ENCODE measurements around the gene WDR46.
A peak's percentile ranks its signal among the peaks of the same experiment; 100 is the strongest.

The WDR46 gene, protein sequence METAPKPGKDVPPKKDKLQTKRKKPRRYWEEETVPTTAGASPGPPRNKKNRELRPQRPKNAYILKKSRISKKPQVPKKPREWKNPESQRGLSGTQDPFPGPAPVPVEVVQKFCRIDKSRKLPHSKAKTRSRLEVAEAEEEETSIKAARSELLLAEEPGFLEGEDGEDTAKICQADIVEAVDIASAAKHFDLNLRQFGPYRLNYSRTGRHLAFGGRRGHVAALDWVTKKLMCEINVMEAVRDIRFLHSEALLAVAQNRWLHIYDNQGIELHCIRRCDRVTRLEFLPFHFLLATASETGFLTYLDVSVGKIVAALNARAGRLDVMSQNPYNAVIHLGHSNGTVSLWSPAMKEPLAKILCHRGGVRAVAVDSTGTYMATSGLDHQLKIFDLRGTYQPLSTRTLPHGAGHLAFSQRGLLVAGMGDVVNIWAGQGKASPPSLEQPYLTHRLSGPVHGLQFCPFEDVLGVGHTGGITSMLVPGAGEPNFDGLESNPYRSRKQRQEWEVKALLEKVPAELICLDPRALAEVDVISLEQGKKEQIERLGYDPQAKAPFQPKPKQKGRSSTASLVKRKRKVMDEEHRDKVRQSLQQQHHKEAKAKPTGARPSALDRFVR

DNA sequence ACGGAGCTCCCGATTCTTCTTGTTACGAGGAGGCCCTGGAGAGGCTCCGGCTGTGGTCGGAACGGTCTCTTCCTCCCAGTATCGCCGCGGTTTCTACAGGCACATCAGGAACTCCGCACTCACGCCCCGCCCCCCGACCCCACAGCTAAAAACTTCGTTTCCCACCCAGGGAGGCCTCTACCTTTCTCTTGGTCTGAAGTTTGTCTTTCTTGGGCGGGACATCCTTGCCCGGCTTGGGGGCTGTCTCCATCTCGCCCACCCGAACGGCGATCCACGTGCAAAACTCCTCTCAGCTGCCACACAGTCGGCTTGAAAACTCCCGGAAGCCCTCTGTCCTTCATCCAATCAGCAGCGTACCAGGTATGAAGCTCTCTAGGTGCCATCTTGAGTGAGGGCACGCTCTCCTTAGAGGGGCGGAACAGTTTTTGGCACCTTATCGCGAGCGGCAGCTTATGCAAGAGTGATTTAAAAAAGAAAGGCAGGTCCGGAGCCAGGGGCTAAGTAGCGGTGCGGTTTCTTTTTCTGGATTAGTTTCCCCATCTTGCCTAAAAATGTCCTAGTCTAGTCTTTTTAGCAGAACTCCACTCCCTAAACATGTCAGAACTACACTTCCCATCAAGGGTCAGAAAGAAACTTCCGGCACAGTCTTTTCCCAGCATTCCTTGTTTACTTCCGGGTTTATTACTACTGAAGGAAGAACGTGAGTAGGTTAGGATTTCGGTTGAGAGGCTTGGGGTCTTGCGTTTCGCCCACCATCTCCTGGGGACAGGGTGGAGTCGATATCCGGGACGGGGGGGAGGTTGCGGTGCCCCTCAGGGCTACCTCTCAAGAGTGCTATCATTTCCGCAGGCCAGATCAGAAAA, at the start of gene WDR46, which contains the start of gene PFDN6:
WDR46 (minus strand) TSS at position 319 of the 863 bp plus-strand sequence; CDS start at position 250, 69 bp downstream.
PFDN6 (plus strand) TSS at position 681 of the 863 bp plus-strand sequence. CDS start 256 bp downstream, outside the sequence.
- peak; percentile 91 for DNase-seq

DNA sequence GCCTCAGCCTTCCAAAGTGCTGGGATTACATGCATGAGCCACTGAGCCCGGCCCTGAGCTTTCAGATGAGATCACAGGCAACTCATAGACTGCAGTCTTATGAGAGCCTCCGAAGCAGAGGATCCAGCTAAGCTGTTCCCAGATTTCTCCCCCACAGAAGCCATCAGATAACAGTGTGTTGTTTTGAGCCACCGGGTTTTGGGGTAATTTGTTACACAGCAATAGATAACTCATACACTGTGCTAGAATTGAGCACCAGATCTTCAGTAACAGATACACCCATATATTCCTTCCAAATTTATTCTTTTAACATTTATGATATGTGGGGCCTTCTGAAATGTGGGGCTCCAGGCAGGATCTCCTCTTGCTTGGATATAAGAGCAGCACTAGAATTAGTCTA, 47.5 kb upstream of the WDR46 start:
- no peak for DNase-seq

DNA sequence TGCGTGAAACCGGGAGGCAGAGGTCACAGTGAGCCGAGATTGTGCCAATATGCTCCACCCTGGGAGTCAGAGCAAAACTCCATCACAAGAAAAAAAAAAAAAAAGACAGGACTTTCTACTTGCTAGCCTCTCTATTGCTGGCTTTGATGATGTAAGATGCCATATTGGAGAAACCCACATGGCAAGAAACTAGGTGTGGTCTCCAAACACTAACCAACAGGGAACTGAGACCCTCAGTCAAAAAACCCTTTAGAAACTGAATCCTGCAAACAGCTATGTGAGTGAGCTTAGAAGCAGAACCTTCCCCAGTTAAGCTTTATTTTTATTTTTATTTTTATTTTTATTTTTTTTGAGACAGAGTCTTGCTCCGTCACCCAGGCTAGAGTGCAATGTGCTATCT, 46.9 kb upstream of the WDR46 start:
- no peak for DNase-seq

DNA sequence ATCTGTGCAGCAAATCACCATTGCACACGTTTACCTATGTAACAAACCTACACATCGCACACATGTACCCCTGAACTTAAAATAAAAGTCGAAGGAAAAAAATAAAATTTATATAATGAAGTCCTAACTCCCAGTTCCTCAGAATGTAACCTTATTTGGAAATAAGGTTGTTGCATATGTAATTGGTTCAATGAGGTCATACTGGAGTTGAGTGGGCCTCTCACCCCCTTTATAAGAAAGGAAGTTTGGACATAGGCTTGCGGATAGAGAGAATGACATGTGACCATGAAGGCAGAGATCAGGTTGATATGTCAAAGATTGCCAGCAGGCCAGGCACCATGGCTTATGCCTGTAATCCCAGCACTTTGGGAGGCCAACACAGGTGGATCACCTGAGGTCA, 44.6 kb upstream of the WDR46 start:
- DNase-seq, result no peak

DNA sequence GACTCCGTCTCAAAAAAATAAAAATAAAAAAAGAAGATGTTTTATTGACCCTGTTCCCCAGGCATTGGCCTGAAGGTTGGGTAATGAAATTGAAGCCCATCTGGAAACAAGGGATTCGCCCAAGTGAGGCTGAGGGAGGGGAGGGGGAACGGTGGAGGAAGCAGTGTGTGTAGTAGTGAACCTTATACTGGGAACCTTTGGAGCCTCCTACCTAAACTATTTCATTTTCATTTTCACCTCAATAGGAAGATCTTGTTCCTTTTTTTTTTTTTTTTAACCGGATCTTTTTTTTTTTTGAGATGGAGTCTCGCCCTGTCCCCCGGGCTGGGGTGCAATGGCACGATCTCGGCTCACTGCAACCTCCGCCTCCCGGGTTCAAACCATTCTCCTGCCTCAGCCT, 41.7 kb upstream of the WDR46 start:
- no peak for DNase-seq

DNA sequence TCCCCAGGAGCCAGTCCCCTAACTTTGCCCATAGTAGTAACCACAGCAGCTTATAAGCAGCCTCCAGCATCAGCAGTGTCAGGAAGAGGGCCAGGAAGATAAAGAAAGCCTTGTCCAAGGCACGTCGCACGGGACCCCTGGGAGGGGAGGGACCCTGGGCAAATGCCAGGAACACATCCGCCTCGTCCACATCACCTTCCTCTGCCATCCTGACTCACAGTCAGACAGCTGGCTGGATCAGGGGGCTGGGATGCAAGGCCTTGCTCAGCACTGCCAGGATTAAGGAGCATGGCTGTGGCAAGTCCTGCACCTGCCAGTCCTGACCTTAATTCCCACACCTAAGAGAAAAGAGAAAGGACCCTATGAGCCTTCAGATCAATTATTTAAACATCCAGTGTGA, 40.0 kb upstream of the WDR46 start:
- DNase-seq, result no peak

DNA sequence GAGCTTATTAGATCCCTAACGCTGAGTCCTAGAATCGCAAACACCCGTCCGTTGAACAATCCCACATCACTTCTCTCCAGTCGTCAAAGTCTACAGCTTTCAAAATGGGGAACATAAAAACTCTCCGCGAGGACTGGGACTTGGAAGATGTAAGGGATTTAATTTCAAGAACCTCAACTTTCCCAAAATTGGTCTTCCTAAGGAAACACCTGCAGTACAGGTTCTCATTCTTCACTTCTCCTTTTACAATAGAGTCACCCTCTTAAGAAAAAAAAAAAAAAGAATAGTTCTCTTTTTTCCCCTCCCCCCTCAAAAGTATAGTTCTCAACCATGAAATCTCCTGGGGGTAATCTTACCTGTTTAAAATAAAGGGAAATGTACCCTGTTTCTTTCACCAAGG, 35.1 kb upstream of the WDR46 start:
- DNase-seq, result no peak

DNA sequence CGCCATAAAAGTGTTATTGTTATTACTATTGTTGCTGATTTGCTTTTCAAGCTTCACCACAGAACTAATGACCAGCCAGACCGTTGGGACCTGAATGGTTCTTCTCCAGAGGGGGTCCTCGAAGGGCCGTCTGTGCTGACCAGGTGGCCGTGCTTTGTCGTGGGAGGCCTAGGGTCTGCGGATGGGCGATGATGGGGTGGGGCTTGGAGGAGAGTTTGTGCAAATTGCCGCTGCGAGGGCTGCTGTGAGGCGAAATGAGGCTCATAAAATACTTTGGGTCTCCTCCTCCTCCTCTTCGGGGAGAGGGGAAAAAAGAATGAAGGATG, 34.5 kb upstream of the WDR46 start:
- no peak for DNase-seq

DNA sequence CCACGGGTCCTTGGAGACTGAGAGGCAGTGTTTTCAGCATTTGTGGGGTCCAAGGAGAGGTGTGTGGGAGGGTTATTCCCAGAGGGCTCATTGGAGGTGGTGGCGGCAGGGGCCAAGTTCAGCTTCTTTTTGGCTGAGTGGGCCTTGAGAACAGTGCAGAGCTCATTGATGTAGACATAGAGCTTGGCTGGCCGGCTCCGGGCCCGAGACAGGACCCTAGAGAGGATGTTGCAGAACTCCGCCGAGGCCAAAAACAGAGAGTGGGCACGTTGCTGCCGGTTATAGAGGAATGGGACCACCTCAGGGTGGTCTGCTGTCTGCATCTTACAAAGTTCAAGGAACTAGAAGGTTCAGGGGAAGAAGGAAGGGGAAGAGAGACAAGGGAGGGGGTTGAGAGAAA, 32.2 kb upstream of the WDR46 start:
- no peak for DNase-seq

DNA sequence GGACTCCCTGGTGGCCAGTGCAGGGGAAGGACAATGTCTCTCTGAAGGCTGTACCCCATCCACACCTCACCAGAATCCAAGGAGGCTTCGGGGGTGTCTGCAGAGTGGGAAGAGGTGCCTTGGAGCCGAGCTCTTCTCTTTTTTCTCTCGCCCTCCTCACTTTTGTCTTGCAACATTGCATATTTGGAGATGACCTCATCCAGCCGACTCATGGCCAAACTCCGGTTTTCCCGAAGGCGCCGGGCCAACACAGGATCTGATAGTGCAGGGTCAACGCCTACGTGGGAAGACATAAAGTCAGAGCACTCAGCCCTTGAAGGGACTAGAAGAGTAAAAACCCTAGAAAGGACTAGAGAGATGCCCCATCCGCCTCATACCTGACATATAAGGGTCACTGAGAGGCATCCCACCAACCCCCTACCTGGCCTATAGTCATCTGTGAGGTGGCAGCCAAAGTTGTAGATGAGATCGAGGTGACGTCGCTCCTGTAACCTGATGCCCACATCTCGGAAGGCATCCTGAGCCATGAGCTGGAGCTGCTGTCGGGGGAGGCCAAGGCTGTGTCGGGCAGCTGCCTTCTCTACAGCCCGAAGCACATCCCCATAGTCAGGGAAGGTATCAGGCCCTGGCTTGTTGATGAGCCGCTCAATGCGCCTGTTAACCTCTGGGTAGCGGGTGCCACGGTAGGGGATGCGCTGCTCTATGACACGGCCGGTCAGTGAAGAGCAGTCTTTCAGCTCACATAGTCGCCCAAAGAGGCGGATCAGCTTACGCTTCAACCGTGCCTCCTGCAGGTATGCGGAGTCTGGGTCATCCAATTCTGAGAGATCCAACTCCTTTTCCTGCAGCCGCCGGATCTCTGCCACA, 31.5 kb upstream of the WDR46 start:
- DNase-seq, result no peak

DNA sequence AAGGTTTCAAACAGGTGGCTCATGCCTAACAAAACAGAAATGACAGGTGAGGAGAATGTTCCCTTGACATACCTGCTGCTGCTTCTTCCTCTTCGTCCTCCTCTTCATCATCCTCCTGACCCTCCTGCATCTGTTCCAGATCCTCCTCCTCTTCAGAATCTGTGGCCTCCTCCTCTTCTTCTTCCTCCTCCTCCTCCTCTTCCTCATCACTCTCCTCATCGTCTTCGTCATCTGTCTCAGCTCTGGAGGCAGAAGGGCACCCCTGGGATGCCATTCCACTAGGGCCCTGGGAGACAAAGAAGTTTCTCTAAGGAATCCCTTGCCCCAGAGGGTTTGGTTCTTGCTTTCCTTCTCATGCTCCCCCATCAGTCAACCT, 30.9 kb upstream of the WDR46 start:
- no peak for DNase-seq

DNA sequence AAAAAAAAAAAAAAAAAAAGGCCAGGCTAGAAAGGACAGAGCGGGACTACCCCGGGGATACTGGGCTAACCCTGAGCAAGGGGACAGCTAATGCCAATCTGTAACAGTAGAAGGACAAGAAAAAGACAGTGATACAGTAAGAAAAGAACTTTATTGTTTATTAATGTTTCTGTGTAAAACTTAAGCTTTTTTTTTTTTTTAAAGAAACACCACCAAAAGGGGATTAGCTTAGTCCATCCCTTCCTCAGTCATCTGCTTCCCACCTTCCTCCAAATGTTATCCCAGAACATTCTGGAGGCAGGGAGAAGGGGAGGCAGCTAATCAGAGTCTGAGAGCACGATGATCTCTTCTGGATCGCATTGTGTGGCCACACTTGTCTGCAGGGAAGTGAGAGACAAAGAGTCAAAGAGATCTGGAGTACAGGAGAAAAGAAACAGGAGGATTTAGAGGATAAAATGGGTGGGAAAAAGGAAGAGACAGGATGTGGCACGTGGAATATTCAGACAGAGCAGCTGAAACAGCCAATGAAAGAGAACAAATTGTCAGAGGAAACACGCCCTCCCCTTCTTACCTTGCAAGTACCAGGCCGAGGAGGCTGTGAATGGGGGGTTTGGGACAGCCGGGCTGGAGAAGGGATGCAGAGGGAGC, 29.5 kb upstream of the WDR46 start:
- DNase-seq, result no peak

DNA sequence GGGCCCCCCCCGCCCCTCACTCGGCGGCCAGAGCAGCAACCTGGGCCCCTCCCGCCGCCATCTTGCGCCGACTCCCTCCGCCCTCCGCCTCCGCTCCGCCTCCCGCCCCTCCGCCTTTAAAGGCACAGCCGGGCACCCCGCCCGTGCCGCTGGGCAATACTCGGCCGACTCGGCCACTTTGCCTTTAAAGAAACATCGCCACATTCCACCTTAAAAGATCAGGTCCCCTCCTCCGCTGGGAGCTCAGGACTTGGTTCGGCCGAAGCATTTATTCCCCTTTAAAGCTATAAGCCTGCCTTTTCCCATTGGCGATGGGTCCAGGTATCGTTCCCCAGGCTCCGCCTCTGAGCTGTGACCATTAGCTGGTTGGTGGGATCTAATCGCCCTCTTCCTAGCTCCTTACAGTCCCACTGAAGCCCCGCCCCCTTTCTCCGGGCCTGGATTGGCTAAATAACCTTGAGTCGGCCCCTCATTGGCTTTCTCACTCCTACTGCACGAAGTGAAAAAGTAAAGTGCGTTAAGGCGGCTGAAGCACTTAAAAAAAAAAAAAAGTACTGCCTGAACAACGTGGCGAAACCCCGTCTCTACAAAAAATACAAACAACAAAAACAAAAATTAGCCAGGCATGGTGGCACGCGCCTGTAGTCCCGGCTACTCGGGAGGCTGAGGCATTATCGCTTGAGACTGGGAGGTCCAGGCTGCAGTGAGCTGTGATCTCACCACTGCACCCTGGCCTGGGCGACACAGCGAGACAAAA, 28.8 kb upstream of the WDR46 start, which contains the start of gene ZBTB22:
ZBTB22 (minus strand) TSS at position 76 of the 757 bp plus-strand sequence. CDS start 828 bp downstream, outside the sequence.
- DNase-seq, result peak; percentile 98

DNA sequence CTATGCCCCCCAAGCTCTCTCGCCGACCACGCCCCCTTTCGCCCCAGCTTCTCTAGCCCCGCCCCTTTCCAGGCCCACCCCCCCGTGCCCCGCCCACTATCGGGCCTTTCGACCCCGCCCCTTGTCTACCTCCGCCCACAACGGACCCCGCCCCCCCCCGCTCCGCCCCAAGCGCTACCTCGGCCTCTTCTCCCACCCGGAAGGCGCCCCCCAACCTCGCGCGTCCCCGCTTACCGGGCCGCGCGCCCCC, 28.3 kb upstream of the WDR46 start:
- no peak for DNase-seq

DNA sequence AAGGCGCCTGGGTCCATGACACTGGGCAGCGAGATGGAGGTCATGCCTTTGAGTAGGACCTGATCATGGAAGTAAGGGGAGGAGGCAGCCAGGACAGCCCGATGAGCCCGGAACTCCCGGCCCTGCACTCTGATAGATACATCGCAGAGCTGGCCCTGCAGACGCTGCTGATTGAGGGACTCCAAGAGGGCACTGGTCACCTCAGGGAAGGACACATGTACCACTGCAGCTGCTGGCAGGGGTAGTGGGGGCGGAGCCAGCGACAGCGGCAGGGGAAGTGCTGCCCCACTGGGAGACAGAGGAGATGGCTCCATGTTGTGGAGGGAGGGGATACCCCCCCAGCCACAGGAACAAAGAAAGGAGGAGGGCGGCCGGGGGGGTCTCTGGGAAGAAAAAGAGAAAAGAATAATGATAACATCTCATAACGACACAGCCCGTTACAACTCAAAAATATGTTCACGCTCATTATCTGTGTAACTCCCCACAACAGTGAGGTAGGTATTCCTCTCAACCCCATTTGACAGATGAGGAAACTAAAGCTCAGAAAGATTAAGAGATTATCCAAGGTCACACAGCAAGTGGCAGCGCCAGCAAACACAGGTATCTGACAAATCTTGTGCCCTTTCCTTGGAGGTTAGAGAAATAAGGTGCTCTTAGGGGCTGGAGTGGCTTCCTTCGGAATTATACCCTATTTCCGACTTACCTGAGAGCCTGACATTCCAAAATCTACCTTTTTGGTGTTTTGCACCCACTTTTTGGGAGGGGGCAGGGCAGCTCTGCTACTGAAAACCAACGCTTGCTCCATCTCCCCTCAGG, 27.8 kb upstream of the WDR46 start:
- no peak for DNase-seq

DNA sequence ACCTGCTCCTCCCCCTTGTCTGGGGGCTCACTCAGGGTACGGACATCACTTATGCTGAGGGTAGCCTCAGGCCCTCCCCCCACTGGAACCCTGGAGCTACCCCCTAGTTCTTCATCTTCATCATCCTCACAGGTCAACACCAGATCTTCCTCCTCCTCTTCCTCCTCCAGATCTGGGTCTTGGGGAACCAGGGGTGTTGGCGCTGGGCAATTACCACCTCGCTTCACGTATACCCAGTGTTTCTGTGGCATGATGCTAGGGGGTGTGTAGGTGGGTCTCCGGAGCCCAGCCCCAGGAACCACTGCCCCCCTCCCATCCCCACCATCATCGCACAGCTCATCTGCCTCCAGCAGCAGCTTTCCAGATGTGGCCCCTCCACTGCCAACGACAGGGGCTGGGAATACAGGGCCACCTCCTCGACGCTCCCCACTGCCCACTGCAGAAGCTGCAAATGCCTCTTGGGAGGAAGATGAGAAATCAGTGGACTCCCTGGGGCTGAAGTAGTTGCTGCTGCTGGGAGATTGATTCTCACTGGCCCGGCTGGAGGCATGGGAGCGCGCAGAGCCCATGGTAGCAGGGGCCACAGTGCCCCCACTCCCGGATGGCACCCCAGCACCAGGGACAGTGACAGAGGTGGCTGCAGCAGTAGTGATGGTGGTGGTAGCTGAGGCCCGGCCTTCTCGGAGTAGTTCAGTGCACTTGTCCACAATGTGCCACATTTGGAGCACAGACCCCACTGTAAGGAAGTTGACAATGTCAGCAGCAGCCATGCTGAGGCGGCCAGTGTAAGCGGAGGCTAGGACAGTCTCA, 27.0 kb upstream of the WDR46 start:
- no peak for DNase-seq

DNA sequence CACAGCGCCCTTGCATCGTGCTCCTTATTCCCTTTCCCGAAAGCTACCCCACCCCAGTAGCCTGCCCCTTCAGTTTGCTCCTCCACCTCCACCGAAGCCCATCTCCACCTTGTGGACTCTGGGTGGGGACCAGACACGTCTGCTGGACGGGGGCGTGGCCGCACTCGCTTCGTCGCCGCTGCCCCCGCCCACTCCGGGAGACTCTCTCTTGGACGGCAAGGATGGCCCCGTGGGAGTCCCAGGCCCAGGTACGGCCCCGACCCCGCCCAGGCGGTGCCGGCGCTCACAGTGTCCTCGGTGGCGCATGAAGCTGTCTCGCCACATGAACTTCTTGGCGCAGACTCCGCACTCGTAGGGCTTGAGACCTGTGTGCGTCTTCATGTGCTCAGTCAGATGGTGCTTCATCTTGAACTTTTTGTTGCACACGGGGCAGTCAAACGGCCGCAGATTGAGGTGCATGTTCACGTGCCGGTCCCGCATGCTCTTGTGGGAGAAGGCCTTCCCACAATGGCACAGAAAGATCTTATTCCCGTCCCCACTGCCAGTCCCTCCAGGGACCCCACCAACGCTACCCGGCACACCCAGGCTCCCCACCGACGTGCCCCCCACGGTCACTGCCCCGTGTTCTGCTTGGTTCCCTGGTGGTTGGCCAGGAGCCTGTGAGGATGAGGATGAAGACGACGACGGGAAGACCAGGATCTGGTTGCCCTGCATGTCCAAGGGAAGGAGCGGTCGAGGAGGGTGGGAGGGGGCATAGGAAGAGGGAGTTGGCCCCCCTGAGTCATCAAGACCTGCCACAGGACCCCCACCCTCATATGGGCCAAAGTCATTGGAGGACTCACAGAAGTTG, 26.1 kb upstream of the WDR46 start:
- no peak for DNase-seq

DNA sequence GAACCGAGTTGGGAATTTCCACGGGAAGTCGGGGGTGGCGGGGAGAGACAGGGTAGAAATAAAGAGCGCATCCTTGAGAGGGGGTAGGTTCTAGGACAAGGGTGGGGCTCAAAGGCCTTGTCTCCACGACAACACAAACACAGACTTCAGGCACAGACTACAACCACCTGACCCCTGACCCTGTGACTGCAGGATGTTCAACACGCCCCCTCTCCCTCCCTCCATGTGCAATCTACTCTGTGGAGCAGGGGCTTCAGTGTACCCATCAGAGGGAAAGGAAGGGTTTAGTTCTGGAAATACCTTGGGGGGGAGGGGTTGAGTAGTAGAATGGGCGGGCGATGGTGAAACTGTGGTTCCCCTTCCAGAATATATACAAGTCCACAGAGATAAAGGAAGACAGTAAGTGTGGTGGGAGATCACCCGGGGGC, 25.5 kb upstream of the WDR46 start:
- peak; percentile 80 for DNase-seq

Data from femur (tissue), 1 donor.